CD4-positive, alpha-beta T cell treated with Interleukin-17A for 4 hours (primary cell): ENCODE data around the gene C1R.
A peak's percentile ranks its signal among the peaks of the same experiment; 100 is the strongest.
"Not testable (repeated sequence)": the region's sequence is repeated elsewhere in the genome, so short reads cannot be mapped to it uniquely, and the experiment has no call there.

Experiments used
- DNase-seq: peaks from one replicate; pipeline ENCODE4 v3.0.0-alpha.2; 2020; ENCODE audit warnings: mixed read lengths

Gene C1R

GRCh38 chr12:7118881-7119280 is 26.6 kb upstream of the C1R start:
- DNase-seq, result no peak

DNA sequence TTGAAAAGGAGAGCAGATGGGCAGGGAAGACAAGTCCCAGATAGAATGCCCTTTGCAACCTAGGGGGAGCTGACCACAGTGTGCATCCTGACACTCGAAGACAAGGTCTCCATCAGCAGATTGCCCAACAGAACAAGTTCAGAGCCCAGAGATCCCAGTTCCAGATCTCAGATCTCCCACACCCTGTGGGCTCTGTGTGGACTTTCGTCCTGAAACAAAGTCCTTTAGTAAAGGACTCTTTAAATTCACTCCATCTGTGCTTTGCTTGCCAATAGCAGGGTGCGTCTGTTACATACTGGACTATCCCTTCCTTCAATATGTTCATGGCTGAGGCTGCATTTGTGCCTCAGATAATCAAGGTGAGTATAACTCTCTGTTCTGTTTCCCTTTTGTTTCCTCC is 25.4 kb upstream of the C1R start:
- no peak for DNase-seq

GRCh38 chr12:7116916-7117315 is 24.7 kb upstream of the C1R start:
- no peak for DNase-seq

GRCh38 chr12:7116196-7116595 is 24.0 kb upstream of the C1R start:
- DNase-seq, result no peak

DNA sequence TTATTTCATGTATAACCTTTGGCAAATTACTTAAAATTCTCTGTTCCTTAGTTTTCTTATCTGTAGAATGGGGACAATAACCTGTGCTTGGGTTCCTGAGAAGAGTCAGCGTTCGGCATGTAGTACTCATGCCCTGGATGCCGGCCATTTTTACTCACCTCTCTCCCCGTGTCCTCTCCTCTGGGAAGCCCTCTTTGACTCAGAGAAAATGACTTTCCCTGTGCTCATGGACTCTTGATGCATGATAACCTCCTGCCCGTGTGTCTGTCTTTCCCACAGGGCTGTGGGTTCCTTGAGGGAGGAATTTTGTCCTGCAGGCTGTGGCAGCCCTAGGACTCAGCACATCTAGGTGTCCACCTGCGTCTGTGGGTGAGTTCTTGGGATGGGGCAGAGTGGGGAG is 22.6 kb upstream of the C1R start:
- DNase-seq, result no peak

DNA sequence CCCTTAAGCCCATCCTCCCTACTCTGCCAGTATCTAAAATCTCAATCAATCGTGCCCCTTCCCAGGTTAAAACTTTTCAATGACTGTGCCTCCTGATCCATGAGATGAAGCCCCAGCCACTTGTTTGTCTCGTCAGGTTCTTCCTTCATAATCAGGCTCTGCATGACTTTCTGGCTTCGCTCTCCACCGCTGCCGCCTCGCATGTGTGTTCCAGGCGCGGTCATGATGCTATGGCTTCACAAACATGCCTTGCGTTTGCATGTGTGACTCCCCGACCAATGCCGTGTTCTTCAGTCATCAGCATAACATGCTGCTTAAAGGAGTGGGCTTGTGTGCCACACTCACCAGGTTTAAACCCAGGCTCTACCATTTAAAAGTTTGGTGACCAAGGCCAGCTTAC is 21.8 kb upstream of the C1R start:
- DNase-seq, result no peak

DNA sequence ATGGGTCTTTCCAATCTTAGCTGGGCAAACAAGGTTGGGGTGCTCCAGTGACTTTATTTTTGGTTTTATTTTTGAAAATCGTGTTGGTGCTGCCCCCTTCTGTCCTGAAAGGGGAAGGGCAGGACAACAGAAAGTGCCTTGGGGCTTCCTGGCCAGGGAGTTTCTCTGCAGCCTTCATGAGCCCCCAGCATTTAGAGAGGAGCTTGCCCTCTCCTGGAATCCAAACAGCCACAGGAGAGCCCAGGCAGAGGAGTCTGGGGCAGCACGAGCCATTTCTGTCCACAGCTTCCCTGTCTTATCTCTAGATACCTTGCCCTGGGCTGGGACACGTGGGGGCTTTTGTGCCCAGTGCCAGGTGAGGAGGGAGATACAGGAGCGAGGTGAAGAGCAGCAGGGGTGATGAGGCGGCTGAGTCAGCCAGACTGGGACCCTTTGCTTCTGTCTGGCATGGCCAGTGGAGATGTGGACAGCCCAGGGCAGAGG is 21.2 kb upstream of the C1R start:
- DNase-seq, result peak; percentile 51

DNA sequence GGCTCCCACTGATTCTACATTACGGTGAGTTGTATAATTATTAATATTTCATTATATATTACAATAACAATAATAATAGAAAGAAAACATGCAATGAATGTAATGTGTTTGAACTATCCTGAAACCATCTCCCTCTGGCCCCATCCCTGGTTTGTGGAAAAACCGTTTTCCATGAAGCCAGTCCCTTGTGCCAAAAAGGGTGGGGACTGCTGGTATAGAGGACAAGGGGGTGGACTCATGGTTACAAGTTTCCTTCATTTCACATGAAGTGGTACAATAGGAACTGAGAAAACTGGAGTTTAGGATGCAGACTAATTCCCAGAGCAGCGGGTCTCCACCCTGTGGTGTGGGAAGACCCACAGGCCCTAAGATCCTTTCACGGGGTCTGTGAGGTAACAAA is 19.8 kb upstream of the C1R start:
- DNase-seq, result no peak

DNA sequence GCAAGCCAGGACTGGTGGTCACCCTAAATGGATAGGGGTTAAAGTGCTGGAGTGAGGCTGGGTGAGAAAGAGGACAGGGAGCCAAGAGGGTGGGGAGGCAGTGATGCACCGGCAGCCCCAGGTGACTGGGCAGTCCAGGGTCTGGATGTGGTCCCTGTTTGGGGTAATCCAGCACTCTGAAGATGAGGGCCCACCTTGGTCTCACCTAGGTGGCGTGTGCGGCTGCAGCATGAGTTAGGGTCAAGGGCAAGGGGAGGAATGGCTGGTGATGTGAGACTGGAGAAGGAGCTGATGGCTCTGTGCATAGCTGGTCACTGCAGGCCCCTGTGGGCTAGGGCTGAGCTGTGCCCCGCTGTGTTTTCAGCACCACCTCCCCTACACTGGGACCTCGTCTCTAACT is 18.4 kb upstream of the C1R start:
- DNase-seq, result no peak

DNA sequence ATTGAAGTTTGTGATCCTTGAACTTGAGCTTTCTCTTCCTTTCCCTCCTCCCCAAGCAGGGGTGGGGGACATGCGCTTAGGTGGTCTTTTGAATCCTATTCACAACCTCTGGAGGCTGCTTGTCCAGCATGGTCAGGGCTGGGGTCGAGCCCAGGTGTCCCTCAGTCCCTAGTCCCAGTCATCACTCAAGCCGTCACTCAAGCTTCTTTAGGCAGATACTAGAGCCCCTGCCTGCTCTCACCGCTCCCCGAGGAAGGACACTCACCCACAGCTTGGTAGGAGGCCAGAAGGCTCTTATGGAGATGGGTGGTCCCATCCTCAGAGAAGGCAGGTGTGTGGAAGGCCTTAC is 17.3 kb upstream of the C1R start:
- no peak for DNase-seq

DNA sequence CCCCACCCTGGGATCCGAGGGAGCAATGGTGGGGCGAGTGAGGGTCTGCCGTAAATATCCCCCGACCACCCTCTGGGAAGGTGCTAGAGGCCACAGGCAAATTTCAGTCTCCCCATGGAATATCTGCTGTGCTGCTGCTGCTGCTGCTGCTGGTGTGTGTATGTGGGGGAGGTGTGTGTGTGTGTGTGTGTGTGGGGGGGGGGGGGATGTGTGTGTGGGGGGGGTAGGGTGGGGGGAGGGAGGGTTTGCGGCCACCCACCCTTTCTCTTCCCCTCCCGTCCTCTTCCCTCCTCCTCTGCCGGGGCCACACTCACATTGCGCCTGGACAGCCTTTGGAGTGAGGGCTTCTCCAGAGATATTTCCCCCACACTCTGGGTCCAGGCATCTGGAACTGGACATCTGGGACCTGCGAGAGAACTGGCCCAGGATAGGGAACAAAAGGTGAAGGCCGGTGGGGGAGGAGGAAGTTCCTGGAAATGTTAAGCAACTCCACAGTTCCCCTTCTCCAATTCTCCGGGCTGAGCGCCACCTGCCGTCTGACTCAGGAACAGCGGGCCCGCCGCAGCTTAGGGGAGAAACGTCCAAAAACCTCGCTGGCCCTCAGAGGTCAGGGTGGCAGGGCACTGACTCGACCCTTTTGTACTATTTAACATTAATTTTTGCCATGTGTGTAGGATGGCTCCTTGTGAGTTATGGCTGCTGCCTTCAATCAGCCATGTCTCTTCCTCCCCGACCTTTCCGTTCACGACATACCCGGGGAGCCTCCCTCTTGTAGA is 16.7 kb upstream of the C1R start, which contains the start of gene C1RL:
C1RL (minus strand) TSS at position 419 of the 776 bp plus-strand sequence; CDS start at position 385, 34 bp downstream.
- DNase-seq, result peak; percentile 84

DNA sequence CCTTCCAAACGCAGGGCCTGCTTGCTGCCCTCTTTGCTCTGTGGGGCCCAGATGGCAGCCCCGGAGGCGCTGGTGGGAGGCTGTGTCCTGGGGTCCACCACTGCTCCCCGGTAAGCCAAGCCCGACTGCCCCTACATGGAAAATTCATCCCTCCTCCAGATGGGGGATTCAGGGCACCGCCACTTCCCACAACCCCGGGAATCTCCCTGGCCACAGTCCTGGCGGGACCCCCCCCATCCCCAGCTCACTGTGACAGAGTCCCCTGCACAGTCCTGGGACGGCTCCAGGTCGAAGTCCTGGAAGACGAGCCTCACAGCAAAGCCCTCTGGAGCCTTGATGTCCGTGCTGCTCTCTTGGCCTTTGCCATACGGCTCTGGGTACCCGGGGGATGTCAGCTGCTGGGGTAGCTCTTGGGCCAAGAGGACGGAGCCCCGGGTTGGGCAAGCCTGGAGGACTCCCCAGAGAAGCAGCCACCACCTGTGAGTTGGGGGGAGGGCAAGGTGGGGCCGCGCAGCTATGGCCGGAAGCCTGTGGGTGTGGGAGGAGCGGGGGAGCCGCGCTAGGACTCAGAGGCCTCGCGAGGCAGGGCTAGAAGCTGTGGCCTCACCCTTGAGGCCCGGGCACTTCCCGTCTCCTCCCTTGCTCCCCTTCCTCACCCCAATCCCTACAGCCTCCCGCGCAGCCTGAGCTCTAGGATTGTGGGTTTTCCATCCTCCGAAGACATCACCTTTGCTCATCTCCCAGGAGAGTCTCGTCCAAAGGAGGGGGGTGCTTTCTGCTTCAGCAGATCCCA is 16.0 kb upstream of the C1R start:
- peak; percentile 84 for DNase-seq

DNA sequence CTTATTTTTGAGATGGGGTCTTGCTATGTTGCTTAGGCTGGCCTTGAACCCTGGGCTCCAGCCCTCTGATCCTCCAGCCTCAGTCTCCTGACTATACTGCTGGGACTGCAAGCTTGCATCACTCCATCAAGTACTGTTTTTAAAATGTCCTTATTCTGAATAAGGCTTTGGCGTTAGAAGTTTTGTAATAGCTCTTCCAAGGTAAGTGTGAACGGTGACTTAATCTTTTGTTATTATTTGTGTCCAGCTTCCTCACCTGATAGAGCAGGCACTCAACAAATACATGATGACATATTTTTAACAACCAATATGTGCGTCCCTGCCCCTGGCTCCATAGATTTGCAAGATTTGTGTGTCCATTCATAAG is 15.4 kb upstream of the C1R start:
- DNase-seq, result no peak

DNA sequence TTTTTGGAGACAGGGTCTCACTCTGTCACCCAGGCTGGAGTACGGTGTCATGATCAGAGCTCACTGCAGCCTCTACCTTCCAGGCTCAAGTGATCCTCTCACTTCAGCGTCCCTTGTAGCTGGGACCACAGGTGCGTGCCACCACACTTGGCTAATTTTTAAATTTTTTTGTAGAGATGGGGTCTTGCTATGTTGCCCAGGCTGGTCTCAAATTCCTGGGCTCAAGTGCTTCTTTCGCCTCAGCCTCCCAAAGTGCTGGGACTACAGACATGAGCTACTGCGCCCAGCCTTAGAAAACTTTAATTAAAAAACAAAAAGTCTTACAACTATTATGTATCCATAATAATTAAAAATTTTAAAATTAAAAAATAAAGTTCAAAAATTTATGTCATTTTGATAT is 14.9 kb upstream of the C1R start:
- DNase-seq, result not testable (repeated sequence)

- DNase-seq, result no peak
Measured at GRCh38 chr12:7106082-7106481, 13.8 kb upstream of the C1R start.

GRCh38 chr12:7103837-7104584 is 11.8 kb upstream of the C1R start:
- no peak for DNase-seq

GRCh38 chr12:7102582-7102981 is 10.3 kb upstream of the C1R start:
- DNase-seq, result no peak

- DNase-seq, result no peak
Measured at GRCh38 chr12:7101694-7102131, 9.5 kb upstream of the C1R start.

- DNase-seq, result no peak
Measured at GRCh38 chr12:7101047-7101693, 8.9 kb upstream of the C1R start.

GRCh38 chr12:7100239-7100638 is 8.0 kb upstream of the C1R start:
- DNase-seq, result no peak

- no peak for DNase-seq
Measured at GRCh38 chr12:7099290-7099996, 7.2 kb upstream of the C1R start.

GRCh38 chr12:7096979-7097378 is 4.7 kb upstream of the C1R start:
- no peak for DNase-seq
